Mesenchymal stem cell (in vitro differentiated cells and primary cell): ENCODE measurements around the gene DNAJB4.

Source experiments
- DNase-seq: peaks from one replicate; pipeline ENCODE4 v3.0.0-alpha.2; 2013
- H2AFZ ChIP-seq: one replicate; pipeline ENCODE4 v1.6.1; 2013; ENCODE audit warnings: low read depth, mild to moderate bottlenecking, control low read depth, inconsistent platforms, low read length, moderate library complexity
- H2AK5ac ChIP-seq: 2 replicates; pipeline ENCODE4 v1.6.1; 2013; ENCODE audit warnings: low read length, moderate library complexity, mild to moderate bottlenecking, inconsistent platforms; ENCODE audit not compliant: severe bottlenecking
- H2BK120ac ChIP-seq: one replicate; pipeline ENCODE4 v1.6.1; 2013; ENCODE audit warnings: low read depth, mild to moderate bottlenecking, inconsistent platforms, low read length, moderate library complexity
- H2BK12ac ChIP-seq, 2 experiments: one replicate each; pipeline ENCODE4 v1.6.1; 2013; ENCODE audit warnings: inconsistent platforms in 2 of 2, low read length in 2 of 2, mild to moderate bottlenecking in 2 of 2, moderate library complexity in 2 of 2, control low read depth in 1 of 2
- H2BK15ac ChIP-seq: one replicate; pipeline ENCODE4 v1.6.1; 2013; ENCODE audit warnings: mild to moderate bottlenecking, low read depth, inconsistent platforms; ENCODE audit not compliant: poor library complexity, severe bottlenecking
- H2BK5ac ChIP-seq: 2 replicates; pipeline ENCODE4 v1.6.1; 2013; ENCODE audit warnings: low read depth, mild to moderate bottlenecking, low read length, control low read depth, inconsistent platforms; ENCODE audit not compliant: poor library complexity, severe bottlenecking
- H3K14ac ChIP-seq, 2 experiments: one replicate each; pipeline ENCODE4 v1.6.1; 2013; ENCODE audit warnings: inconsistent platforms in 2 of 2, low read length in 2 of 2, control low read depth in 1 of 2, mild to moderate bottlenecking in 1 of 2, moderate library complexity in 1 of 2
- H3K18ac ChIP-seq, 2 experiments: one replicate each; pipeline ENCODE4 v1.6.1; 2013; ENCODE audit warnings: inconsistent platforms in 2 of 2, low read length in 2 of 2, control low read depth in 1 of 2, low read depth in 1 of 2, mild to moderate bottlenecking in 1 of 2
- H3K23ac ChIP-seq, 2 experiments: one replicate each; pipeline ENCODE4 v1.6.1; 2013; ENCODE audit warnings: inconsistent platforms in 2 of 2, low read length in 2 of 2, mild to moderate bottlenecking in 2 of 2, moderate library complexity in 2 of 2, control low read depth in 1 of 2
- H3K27ac ChIP-seq: 2 replicates; pipeline ENCODE4 v1.5.1; 2013; ENCODE audit warnings: mild to moderate bottlenecking, moderate library complexity, low read length, control low read depth, inconsistent platforms; ENCODE audit not compliant: poor library complexity, severe bottlenecking
- H3K27me3 ChIP-seq, 2 experiments: 2 replicates each; pipeline versions ENCODE4 v1.6.1 to v1.7.0; 2013; ENCODE audit warnings: low read length in 2 of 2, mild to moderate bottlenecking in 2 of 2, moderate library complexity in 2 of 2, control low read depth in 1 of 2, inconsistent platforms in 1 of 2; ENCODE audit not compliant: control insufficient read depth in 1 of 2, insufficient read depth in 1 of 2
- H3K36me3 ChIP-seq, 2 experiments: 2 replicates each; pipeline versions ENCODE4 v1.6.1 to v1.7.0; 2013; ENCODE audit warnings: low read length in 2 of 2, control low read depth in 1 of 2, inconsistent platforms in 1 of 2, low read depth in 1 of 2, mild to moderate bottlenecking in 1 of 2; ENCODE audit not compliant: insufficient read depth in 2 of 2, control insufficient read depth in 1 of 2
- H3K4ac ChIP-seq, 2 experiments: one replicate each; pipeline ENCODE4 v1.6.1; 2013; ENCODE audit warnings: inconsistent platforms in 2 of 2, low read length in 2 of 2, mild to moderate bottlenecking in 2 of 2, moderate library complexity in 2 of 2, control low read depth in 1 of 2, low read depth in 1 of 2
- H3K4me1 ChIP-seq: 2 replicates; pipeline ENCODE4 v1.6.1; 2013; ENCODE audit warnings: low read depth, low read length, control low read depth; ENCODE audit not compliant: control insufficient read depth, insufficient read depth
- H3K4me2 ChIP-seq: 2 replicates; pipeline ENCODE4 v1.6.1; 2013; ENCODE audit warnings: low read length, mild to moderate bottlenecking, inconsistent platforms; ENCODE audit not compliant: poor library complexity, severe bottlenecking
- H3K4me3 ChIP-seq, 2 experiments: 2 replicates each; pipeline versions ENCODE4 v1.5.1 to v1.7.0; 2013; ENCODE audit warnings: low read length in 2 of 2, mild to moderate bottlenecking in 2 of 2, control low read depth in 1 of 2, low read depth in 1 of 2; ENCODE audit not compliant: insufficient read depth in 1 of 2
- H3K79me1 ChIP-seq: replicated peaks from 2 replicates; pipeline ENCODE4 v1.6.1; 2013; ENCODE audit warnings: mild to moderate bottlenecking, control low read depth, low read length, inconsistent platforms; ENCODE audit not compliant: poor library complexity, severe bottlenecking
- H3K9ac ChIP-seq: 2 replicates; pipeline ENCODE4 v1.7.0; 2013; ENCODE audit warnings: mild to moderate bottlenecking, low read length, moderate library complexity
- H3K9me3 ChIP-seq: 2 replicates; pipeline ENCODE4 v1.7.0; 2013; ENCODE audit warnings: mild to moderate bottlenecking, low read length; ENCODE audit not compliant: control insufficient read depth
- H4K8ac ChIP-seq: one replicate; pipeline ENCODE4 v1.6.1; 2013; ENCODE audit warnings: inconsistent platforms, mild to moderate bottlenecking, low read length, moderate library complexity
- H4K91ac ChIP-seq: one replicate; pipeline ENCODE4 v1.6.1; 2013; ENCODE audit warnings: mild to moderate bottlenecking, low read length, inconsistent platforms
- WGBS: methylation state at CpG from one replicate; pipeline ENCODE4 v1.1.7; 2013; ENCODE audit warnings: mixed read lengths; 5-methylcytosine and 5-hydroxymethylcytosine counted together

DNAJB4 gene

DNA sequence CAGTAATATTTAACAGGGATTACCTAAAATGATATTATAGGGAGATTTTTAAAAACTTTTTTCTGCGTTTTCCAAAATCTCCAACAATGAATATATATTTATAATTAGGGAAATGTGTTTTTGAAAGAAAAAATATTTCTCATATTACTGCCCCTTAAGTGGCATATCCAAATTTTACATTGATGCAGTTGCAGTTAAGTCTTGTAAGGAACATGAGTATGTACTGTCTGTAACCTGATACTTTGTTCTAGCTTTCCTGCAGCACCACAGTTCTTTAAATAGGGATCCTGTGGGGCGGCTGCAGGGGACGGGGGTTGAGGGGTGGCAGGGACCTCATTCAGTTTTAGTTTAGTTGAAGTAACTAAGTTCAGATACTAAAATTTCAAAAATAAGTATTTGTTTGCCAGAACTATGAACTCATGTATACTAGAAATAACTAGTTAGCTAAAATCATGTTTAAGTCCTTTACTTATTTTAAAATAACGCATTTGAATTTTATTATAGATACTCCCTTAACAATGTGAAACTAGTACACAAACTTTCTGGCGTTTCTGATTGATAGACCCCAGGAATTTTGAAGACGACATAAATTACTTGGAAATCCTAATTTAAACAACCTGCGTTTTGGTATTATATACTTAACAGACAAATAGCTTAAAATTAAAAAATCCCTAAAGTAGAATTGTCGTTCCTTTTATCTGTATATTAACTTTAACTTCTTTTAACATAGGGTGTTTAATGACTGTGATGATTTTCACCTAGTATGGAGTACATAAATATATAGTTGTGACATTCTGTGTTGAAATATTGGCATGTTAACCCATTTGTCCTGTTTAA lies 639 bp upstream of the DNAJB4 start:
- Histone ChIP-seq H3K36me3 (no peaks in the 10 kb centered on the region), H3K9me3 (no peaks in the 10 kb centered on the region), H2BK5ac (no peak overlapping the region), H3K4me3 (peak overlapping the region in 1 of 2 experiments; percentile 93), H3K18ac (no peak overlapping the region), H4K91ac (no peak overlapping the region), H3K14ac (no peak overlapping the region), H3K79me1 (peaks cover 6% of the 10 kb centered on the region), H3K4ac (no peak overlapping the region), H2BK120ac (no peak overlapping the region), H2BK12ac (no peak overlapping the region), H3K9ac (peak overlapping the region; percentile 99), H3K27me3 (no peaks in the 10 kb centered on the region), H2BK15ac (no peak overlapping the region), H3K27ac (peak overlapping the region; percentile 59), H4K8ac (no peak overlapping the region), H3K4me1 (no peaks in the 10 kb centered on the region), H3K4me2 (peak overlapping the region; percentile 37), H2AK5ac (no peak overlapping the region), H2AFZ (no peak overlapping the region), H3K23ac (no peak overlapping the region)
- WGBS, result no CpG with 5 or more reads among the region's 8 CpGs
- DNase-seq, result peak; percentile 92

DNA sequence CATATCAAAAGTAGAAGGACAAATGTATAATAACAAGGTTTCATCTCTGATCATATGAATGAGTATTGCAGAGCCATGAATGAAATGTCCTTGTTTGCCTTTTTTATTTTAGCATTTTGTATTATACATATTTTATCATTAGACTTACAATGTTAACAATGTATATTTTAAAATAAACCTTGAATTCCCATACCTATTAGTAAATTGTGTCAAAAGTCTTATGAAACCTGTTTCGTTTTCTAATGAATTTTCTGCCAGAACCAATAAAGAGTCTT lies 646 bp downstream of the DNAJB4 start:
- Histone ChIP-seq H3K18ac (no peak overlapping the region), H3K4me2 (peak overlapping the region; percentile 50), H3K9me3 (no peaks in the 10 kb centered on the region), H4K91ac (no peak overlapping the region), H3K4ac (no peak overlapping the region), H3K14ac (no peak overlapping the region), H2AFZ (no peak overlapping the region), H2BK15ac (no peak overlapping the region), H2BK5ac (no peak overlapping the region), H3K27ac (peak overlapping the region; percentile 81), H3K4me1 (no peaks in the 10 kb centered on the region), H3K23ac (no peak overlapping the region), H3K79me1 (peaks cover 6% of the 10 kb centered on the region), H3K36me3 (no peaks in the 10 kb centered on the region), H3K9ac (peak overlapping the region; percentile 99), H4K8ac (no peak overlapping the region), H2BK120ac (no peak overlapping the region), H2BK12ac (no peak overlapping the region), H3K4me3 (peak overlapping the region in 1 of 2 experiments; percentile 93), H2AK5ac (no peak overlapping the region), H3K27me3 (no peaks in the 10 kb centered on the region)
- DNase-seq, result no peak
- no CpG with 5 or more reads among the region's 1 CpG for WGBS

DNA sequence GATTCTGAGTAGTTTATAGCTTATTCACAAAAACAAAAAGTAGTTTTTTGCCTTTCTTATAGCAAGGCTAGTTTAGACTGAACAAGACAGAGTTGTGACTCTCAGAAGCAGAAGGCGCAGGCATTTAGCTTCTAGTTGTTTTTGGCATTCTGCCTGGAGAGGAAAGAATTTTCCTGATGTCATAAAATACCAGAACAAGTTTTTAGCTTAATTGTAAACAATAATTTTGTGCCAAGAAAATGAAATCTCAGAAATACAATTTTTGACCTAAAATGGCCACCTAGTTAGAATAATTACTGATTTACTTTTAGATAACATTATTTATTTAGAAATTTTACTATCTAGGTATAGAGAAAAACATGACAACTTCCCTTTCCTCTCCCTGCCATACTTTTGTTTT lies 1.0 kb downstream of the DNAJB4 start:
- H2BK12ac ChIP-seq, result no peak overlapping the region
- no peak overlapping the region for H2BK15ac ChIP-seq
- no peak overlapping the region for H4K91ac ChIP-seq
- no peak overlapping the region for H2BK120ac ChIP-seq
- no peak overlapping the region for H3K18ac ChIP-seq
- no peak overlapping the region for H2BK5ac ChIP-seq
- no peak overlapping the region for H3K27ac ChIP-seq
- whole genome bisulfite sequencing, result 0% methylated on average over 1 of the region's 1 CpG
- H3K4me1 ChIP-seq, result no peaks in the 10 kb centered on the region
- H2AK5ac ChIP-seq, result no peak overlapping the region
- H3K79me1 ChIP-seq, result peaks cover 4% of the 10 kb centered on the region
- H3K4ac ChIP-seq, result no peak overlapping the region
- no peaks in the 10 kb centered on the region for H3K36me3 ChIP-seq
- no peak overlapping the region for H3K23ac ChIP-seq
- H2AFZ ChIP-seq, result no peak overlapping the region
- no peak overlapping the region for H3K4me2 ChIP-seq
- no peaks in the 10 kb centered on the region for H3K27me3 ChIP-seq
- peak; percentile 83 for DNase-seq
- H3K9me3 ChIP-seq, result no peaks in the 10 kb centered on the region
- H3K14ac ChIP-seq, result no peak overlapping the region
- H3K4me3 ChIP-seq, result peak overlapping the region in 1 of 2 experiments; percentile 93
- H4K8ac ChIP-seq, result no peak overlapping the region
- H3K9ac ChIP-seq, result peak overlapping the region; percentile 99

DNA sequence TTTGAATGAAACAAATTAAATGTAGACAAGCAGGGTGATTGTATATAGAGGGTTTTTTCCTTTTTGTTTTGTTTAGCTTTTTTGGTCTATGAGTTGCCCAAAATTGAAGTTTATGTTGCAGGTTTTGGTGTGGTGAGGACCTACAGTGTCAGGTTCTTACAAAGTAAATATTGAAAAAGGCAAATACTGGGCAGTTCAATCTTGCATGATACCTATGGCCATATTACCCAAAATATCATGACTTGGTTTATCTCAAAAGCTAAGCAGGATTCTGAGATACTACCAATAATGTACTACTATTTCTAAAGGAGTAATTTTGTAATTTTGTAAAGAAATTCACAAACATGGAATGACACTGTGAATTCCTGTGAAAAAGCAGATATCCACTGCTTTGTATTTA lies 1.8 kb downstream of the DNAJB4 start:
- Histone ChIP-seq H2AK5ac (no peak overlapping the region), H4K8ac (no peak overlapping the region), H3K79me1 (peaks cover 1% of the 10 kb centered on the region), H2BK15ac (no peak overlapping the region), H2BK5ac (no peak overlapping the region), H2BK12ac (no peak overlapping the region), H3K23ac (no peak overlapping the region), H3K27ac (no peak overlapping the region), H3K14ac (no peak overlapping the region), H3K4me2 (no peak overlapping the region), H3K9ac (peak overlapping the region; percentile 99), H3K36me3 (no peaks in the 10 kb centered on the region), H3K4me3 (peak overlapping the region in 1 of 2 experiments; percentile 93), H3K4me1 (no peaks in the 10 kb centered on the region), H3K9me3 (no peaks in the 10 kb centered on the region), H2BK120ac (no peak overlapping the region), H2AFZ (no peak overlapping the region), H3K27me3 (no peaks in the 10 kb centered on the region), H4K91ac (no peak overlapping the region), H3K4ac (no peak overlapping the region), H3K18ac (no peak overlapping the region)
- DNase-seq, result no peak
